Natural killer cell (primary cell): ENCODE measurements around the gene TNP1. TPM values are rescaled to one million over a fixed set of nuclear protein-coding genes. Genes with fewer than 3 reads are reported as not detected.

Source experiments
- ATAC-seq, 3 donors: fragments of 150-1000 bp in 2 of 3; fragments of 200-7000 bp in 1 of 3; cut with Tn5 transposase; 1 replicate in 1 of 3; 2 replicates in 2 of 3; pipeline ENCODE4 v1.10.0; 2021; ENCODE audit warnings: mild to moderate bottlenecking in 2 of 3, moderate library complexity in 2 of 3
- DNase-seq, 2 donors: peaks; one replicate each; pipeline versions ENCODE4 v3.0.0 to v3.0.0-alpha.2; 2013 to 2021; ENCODE audit warnings: mixed read lengths in 1 of 2
- H3K27ac ChIP-seq: one replicate; pipeline ENCODE4 v1.5.1; 2013; ENCODE audit warnings: mild to moderate bottlenecking, low read length
- H3K27me3 ChIP-seq: one replicate; pipeline ENCODE4 v1.6.1; 2013; ENCODE audit warnings: low read length; ENCODE audit not compliant: control insufficient read depth, insufficient read depth
- H3K36me3 ChIP-seq: one replicate; pipeline ENCODE4 v1.6.1; 2013; ENCODE audit warnings: low read length; ENCODE audit not compliant: control insufficient read depth, insufficient read depth
- H3K4me1 ChIP-seq: one replicate; pipeline ENCODE4 v1.6.1; 2013; ENCODE audit warnings: low read length; ENCODE audit not compliant: control insufficient read depth, insufficient read depth
- H3K4me3 ChIP-seq: one replicate; pipeline ENCODE4 v1.5.1; 2013; ENCODE audit warnings: low read length
- H3K9me3 ChIP-seq: one replicate; pipeline ENCODE4 v1.6.1; 2013; ENCODE audit warnings: low read length; ENCODE audit not compliant: control insufficient read depth, insufficient read depth
- H3K27ac Mint-ChIP-seq, 2 donors: one replicate each; pipeline ENCODE4 v1.8.0; 2022; ENCODE audit warnings: mild to moderate bottlenecking in 2 of 2, mixed read lengths in 2 of 2, moderate library complexity in 1 of 2
- H3K27me3 Mint-ChIP-seq, 2 donors: one replicate each; pipeline ENCODE4 v1.8.0; 2022; ENCODE audit warnings: low read depth in 2 of 2, mixed read lengths in 2 of 2
- H3K36me3 Mint-ChIP-seq: one replicate; pipeline ENCODE4 v1.8.0; 2022; ENCODE audit warnings: mixed read lengths
- H3K4me1 Mint-ChIP-seq, 2 donors: one replicate each; pipeline ENCODE4 v1.8.0; 2022; ENCODE audit warnings: mixed read lengths in 2 of 2
- H3K4me3 Mint-ChIP-seq: one replicate; pipeline ENCODE4 v1.8.0; 2022; ENCODE audit warnings: mild to moderate bottlenecking, moderate library complexity, mixed read lengths
- H3K9me3 Mint-ChIP-seq, 2 donors: one replicate each; pipeline ENCODE4 v1.8.0; 2022; ENCODE audit warnings: mixed read lengths in 2 of 2
- CTCF ChIP-seq: fragments of 200-600 bp; IDR thresholded peaks from one replicate; pipeline ENCODE4 v1.8.0; 2022; ENCODE audit warnings: antibody characterized with exemption
- WGBS: methylation state at CpG from one replicate; pipeline ENCODE4 v1.1.7; 2013; ENCODE audit warnings: missing lambda C conversion rate; ENCODE audit not compliant: insufficient coverage; 5-methylcytosine and 5-hydroxymethylcytosine counted together
- intact Hi-C: fragments of 100-400 bp; cut with micrococcal nuclease; formaldehyde crosslinking; loops from one replicate; pipeline ENCODE4 v1.14.2; 2022
- total RNA-seq, 4 donors: library from RNA; stranded (reverse); fragments of 120-200 nt in 1 of 4; gene quantifications; one replicate each; pipeline versions ENCODE4 v1.2.3 to v1.2.4, GENCODE V29; 2013 to 2022

The TNP1 gene
- total RNA-seq, 3 donors from 2014 or later (not counting 1 experiment from before 2014, with no cell fraction given), result not detected

DNA sequence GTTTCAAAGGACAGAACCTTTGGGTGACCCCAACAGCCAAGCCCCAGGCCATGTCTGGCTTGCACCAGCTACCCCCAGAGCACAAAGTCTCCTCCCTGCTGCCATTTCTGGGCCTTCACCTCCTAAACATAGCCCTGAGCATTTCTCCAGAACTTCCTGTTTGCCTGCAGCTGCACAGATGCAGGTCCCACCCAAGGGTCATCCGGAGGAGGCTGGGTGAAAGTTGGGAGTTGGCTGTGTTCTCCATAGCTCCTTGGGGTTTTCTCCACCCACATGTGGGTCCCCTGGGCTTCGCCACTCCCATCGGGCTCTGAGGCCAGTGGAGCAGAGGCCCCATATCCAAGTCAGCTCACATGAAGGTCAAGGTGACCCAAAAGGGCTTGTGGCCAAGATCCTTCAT, 4.3 kb downstream of the TNP1 start:
- WGBS, result 97% methylated on average over 3 of the region's 3 CpGs
- no peaks in the 10 kb centered on the region for H3K36me3 ChIP-seq
- intact Hi-C loops, result no loop called here
- no peaks in the 10 kb centered on the region for H3K27me3 ChIP-seq
- H3K27ac ChIP-seq, result no peak overlapping the region
- Mint-ChIP-seq H3K36me3 (no peaks in the 10 kb centered on the region), H3K27ac (no peak overlapping the region), H3K4me1 (peaks cover 29% of the 10 kb centered on the region in 2 donors), H3K9me3 (no peaks in the 10 kb centered on the region), H3K27me3 (no peaks in the 10 kb centered on the region), H3K4me3 (no peak overlapping the region)
- peaks cover 22% of the 10 kb centered on the region for H3K4me1 ChIP-seq
- DNase-seq (no peak), ATAC-seq (no peak)
- no peak for TF ChIP-seq CTCF
- no peak overlapping the region for H3K4me3 ChIP-seq
- H3K9me3 ChIP-seq, result no peaks in the 10 kb centered on the region

DNA sequence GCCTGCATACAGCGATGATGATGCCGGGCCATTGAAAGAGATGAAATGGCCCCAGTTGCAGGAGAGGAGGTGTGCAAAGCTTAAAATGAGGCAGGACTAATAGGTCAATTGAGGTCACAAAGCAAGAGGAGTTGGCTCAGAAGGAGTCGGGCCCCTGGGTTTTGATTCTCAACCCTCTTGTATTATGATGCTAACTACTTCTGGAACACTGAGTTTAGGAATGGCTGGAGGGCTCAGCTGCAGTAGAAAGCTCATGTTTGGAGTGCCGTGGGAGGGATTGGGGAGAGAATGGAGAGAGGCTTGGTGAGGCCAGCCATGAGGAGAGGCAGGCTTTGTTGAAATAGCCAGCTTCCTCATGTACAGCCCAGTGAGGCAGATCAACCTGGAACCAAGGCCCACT, 4.8 kb downstream of the TNP1 start:
- TF ChIP-seq CTCF, result no peak
- Histone ChIP-seq H3K27ac (no peak overlapping the region), H3K27me3 (no peaks in the 10 kb centered on the region), H3K4me1 (peaks cover 22% of the 10 kb centered on the region), H3K9me3 (no peaks in the 10 kb centered on the region), H3K4me3 (no peak overlapping the region), H3K36me3 (no peaks in the 10 kb centered on the region)
- no peaks in the 10 kb centered on the region for H3K36me3 Mint-ChIP-seq
- DNase-seq, result no peak
- H3K9me3 Mint-ChIP-seq, result no peaks in the 10 kb centered on the region
- peaks cover 29% of the 10 kb centered on the region in 2 donors for H3K4me1 Mint-ChIP-seq
- intact Hi-C loops, result no loop called here
- ATAC-seq, result no peak
- H3K27ac Mint-ChIP-seq, result no peak overlapping the region
- H3K4me3 Mint-ChIP-seq, result no peak overlapping the region
- H3K27me3 Mint-ChIP-seq, result no peaks in the 10 kb centered on the region
- 96% methylated on average over 4 of the region's 4 CpGs for WGBS

- H3K9me3 Mint-ChIP-seq, result no peaks in the 10 kb centered on the region
- ATAC-seq (no peak), DNase-seq (no peak)
- no peak overlapping the region for H3K4me3 Mint-ChIP-seq
- H3K4me3 ChIP-seq, result no peak overlapping the region
- peaks cover 4% of the 10 kb centered on the region in 2 donors for H3K4me1 Mint-ChIP-seq
- H3K4me1 ChIP-seq, result peaks cover 1% of the 10 kb centered on the region
- H3K36me3 ChIP-seq, result no peaks in the 10 kb centered on the region
- no peak for TF ChIP-seq CTCF
- peaks cover 9 to 12% of the 10 kb centered on the region in 2 donors for H3K27me3 Mint-ChIP-seq
- H3K36me3 Mint-ChIP-seq, result no peaks in the 10 kb centered on the region
- H3K27ac Mint-ChIP-seq, result no peak overlapping the region
- WGBS, result no CpG with 5 or more reads among the region's 1 CpG
- no peaks in the 10 kb centered on the region for H3K27me3 ChIP-seq
- intact Hi-C loops, result no loop called here
- H3K9me3 ChIP-seq, result no peaks in the 10 kb centered on the region
- H3K27ac ChIP-seq, result no peak overlapping the region
These were observed 8.3 kb downstream of the TNP1 start for GRCh38 chr2:216851486-216852090.
